ENCODE results near the gene ATP6V0D1.
A peak's percentile ranks its signal among the peaks of the same experiment; 100 is the strongest.

ATP6V0D1 gene

GRCh38 chr16:67400901-67401300 is 80.1 kb downstream of the ATP6V0D1 start:
- no peak for DNase-seq

- no peak for DNase-seq
Observed at GRCh38 chr16:67399749-67400704, 80.9 kb downstream of the ATP6V0D1 start.

- DNase-seq, result peak; percentile 55
Observed at GRCh38 chr16:67399218-67399733, 81.7 kb downstream of the ATP6V0D1 start.

GRCh38 chr16:67398546-67399217 is 82.3 kb downstream of the ATP6V0D1 start:
- no peak for DNase-seq

- DNase-seq, result no peak
Observed at GRCh38 chr16:67397812-67398545, 83.0 kb downstream of the ATP6V0D1 start.

GRCh38 chr16:67397036-67397801 is 83.7 kb downstream of the ATP6V0D1 start:
- DNase-seq, result no peak

GRCh38 chr16:67396159-67397035 is 84.6 kb downstream of the ATP6V0D1 start:
- no peak for DNase-seq

GRCh38 chr16:67395458-67396158 is 85.3 kb downstream of the ATP6V0D1 start:
- no peak for DNase-seq

GRCh38 chr16:67395105-67395457 is 85.9 kb downstream of the ATP6V0D1 start:
- DNase-seq, result no peak

- DNase-seq, result no peak
Observed at GRCh38 chr16:67394155-67395104, 86.5 kb downstream of the ATP6V0D1 start.

GRCh38 chr16:67393788-67394154 is 87.2 kb downstream of the ATP6V0D1 start:
- no peak for DNase-seq

- peak; percentile 25 for DNase-seq
Observed at GRCh38 chr16:67393111-67393787, 87.7 kb downstream of the ATP6V0D1 start, which contains the start of gene TPPP3. Gene TPPP3, minus strand, starts transcription at chr16:67393498. Its CDS starts 2,387 bp downstream, at chr16:67391111.

GRCh38 chr16:67392301-67393059 is 88.5 kb downstream of the ATP6V0D1 start:
- no peak for DNase-seq

- no peak for DNase-seq
Observed at GRCh38 chr16:67391424-67392300, 89.3 kb downstream of the ATP6V0D1 start.

GRCh38 chr16:67390816-67391423 is 90.0 kb downstream of the ATP6V0D1 start:
- DNase-seq, result no peak
